HepG2 (cell line): ENCODE measurements around the gene DDR1. TPM values are rescaled to one million over a fixed set of nuclear protein-coding genes. Genes with fewer than 3 reads are reported as not detected.

ENCODE experiments used
- ATF6 ChIP-seq: sonication (generic); formaldehyde crosslinking; conservative IDR thresholded peaks from 2 replicates; pipeline ENCODE4 v1.4.0; 2020; ENCODE audit warnings: missing genetic modification reagents
- BCLAF1 ChIP-seq: fragments of 450-650 bp; IDR thresholded peaks from 2 replicates; pipeline ENCODE4 v1.6.1; 2017; ENCODE audit warnings: mild to moderate bottlenecking
- ELF3 ChIP-seq: IDR thresholded peaks from 2 replicates; pipeline ENCODE4 v1.6.1; 2016; ENCODE audit warnings: missing genetic modification reagents, missing compliant biosample characterization
- HIC2 ChIP-seq: sonication (generic); formaldehyde crosslinking; IDR thresholded peaks from 2 replicates; pipeline ENCODE4 v1.9.0; 2022; ENCODE audit warnings: low read depth, missing genetic modification reagents
- HMG20B ChIP-seq: conservative IDR thresholded peaks from 2 replicates; pipeline ENCODE4 v1.6.1; 2016; ENCODE audit warnings: missing genetic modification reagents, missing compliant biosample characterization
- RBAK ChIP-seq: sonication (generic); formaldehyde crosslinking; IDR thresholded peaks from 2 replicates; pipeline ENCODE4 v1.5.1; 2020; ENCODE audit warnings: mild to moderate bottlenecking, missing genetic modification reagents
- ZBTB38 ChIP-seq: sonication (generic); formaldehyde crosslinking; IDR thresholded peaks from 2 replicates; pipeline ENCODE4 v1.5.1; 2020; ENCODE audit warnings: mild to moderate bottlenecking, missing genetic modification reagents
- ZBTB39 ChIP-seq: sonication (generic); formaldehyde crosslinking; IDR thresholded peaks from 2 replicates; pipeline ENCODE4 v1.5.0; 2020; ENCODE audit warnings: missing genetic modification reagents
- ZNF263 ChIP-seq: sonication (generic); formaldehyde crosslinking; IDR thresholded peaks from 2 replicates; pipeline ENCODE4 v1.4.0; 2020; ENCODE audit warnings: missing genetic modification reagents
- ZNF512B ChIP-seq: sonication (generic); formaldehyde crosslinking; IDR thresholded peaks from 2 replicates; pipeline ENCODE4 v1.5.1; 2020; ENCODE audit warnings: missing genetic modification reagents, mild to moderate bottlenecking, borderline replicate concordance
- ZNF547 ChIP-seq: sonication (generic); formaldehyde crosslinking; IDR thresholded peaks from 2 replicates; pipeline ENCODE4 v1.5.1; 2020; ENCODE audit warnings: mild to moderate bottlenecking, missing genetic modification reagents
- ZNF576 ChIP-seq: sonication (generic); formaldehyde crosslinking; IDR thresholded peaks from 2 replicates; pipeline ENCODE4 v1.4.0; 2020; ENCODE audit warnings: mild to moderate bottlenecking, missing genetic modification reagents
- ZNF580 ChIP-seq: IDR thresholded peaks from 2 replicates; pipeline ENCODE4 v1.6.1; 2016; ENCODE audit warnings: low read depth, borderline replicate concordance
- ZNF839 ChIP-seq: sonication (generic); formaldehyde crosslinking; IDR thresholded peaks from 2 replicates; pipeline ENCODE4 v1.4.0; 2020; ENCODE audit warnings: missing genetic modification reagents, mild to moderate bottlenecking, borderline replicate concordance
- polyA plus RNA-seq, 8 experiments: library from polyadenylated mRNA; depleted of rRNA in 3 of 8; stranded (reverse) in 7 of 8; unstranded in 1 of 8; fragments of >200 nt; fragmentation: Illumina TruSeq in 4 of 8; extraction: Trizol in 4 of 8; gene quantifications; 2 replicates each; pipeline versions ENCODE4 v1.2.1 to v1.2.3, GENCODE V29; 2011 to 2016; ENCODE audit warnings: low read depth in 4 of 8, missing spikeins in 1 of 8, mixed read lengths in 1 of 8; ENCODE audit not compliant: insufficient read depth in 1 of 8
- total RNA-seq, 5 experiments: library from RNA; depleted of rRNA; stranded (reverse); fragments of >200 nt; fragmentation: Illumina TruSeq; extraction: Trizol; gene quantifications; 2 replicates each; pipeline ENCODE4 v1.2.3, GENCODE V29; 2016; ENCODE audit warnings: low read depth in 1 of 5

DDR1 gene
- total and polyA plus RNA-seq, 2 of the 13 experiments (the other 11 are each of a cell fraction or from before 2014, with no cell fraction given) = 16.7 to 20.2 TPM

- TF ChIP-seq BCLAF1 (no peak), ZBTB39 (no peak), HMG20B (CRISPR knock-in tag) (no peak), ZNF576 (CRISPR knock-in tag) (no peak), ZBTB38 (CRISPR knock-in tag) (no peak; the same call in 1 of the 2 replicates), ZNF839 (CRISPR knock-in tag) (no peak), ZNF263 (no peak), ELF3 (CRISPR knock-in tag) (no peak), ZNF580 (no peak), HIC2 (no peak), ZNF512B (CRISPR knock-in tag) (0 out of 2 replicates have a peak, but pooled peaks have one; percentile 2), ZNF547 (CRISPR knock-in tag) (no peak), ATF6 (no peak), RBAK (CRISPR knock-in tag) (no peak)
Observed at GRCh38 chr6:30884521-30885480, 482 bp downstream of the DDR1 start (continued).
